H1 (cell line): ENCODE measurements around the gene EXOC6. TPM values are rescaled to one million over a fixed set of nuclear protein-coding genes. Genes with fewer than 3 reads are reported as not detected.
A peak's percentile ranks its signal among the peaks of the same experiment; 100 is the strongest.

ENCODE experiments used
- CTCF ChIA-PET: fragments of 300-600 bp; sonication (Branson Sonifier 250); formaldehyde crosslinking; loops from one replicate; lab custom pipeline; 2021; ENCODE audit not compliant: partially characterized antibody; lab: Charles Lee
- POLR2A ChIA-PET: fragments of 300-600 bp; sonication (Branson Sonifier 250); formaldehyde crosslinking; loops from one replicate; lab custom pipeline; 2021; ENCODE audit warnings: inconsistent platforms; ENCODE audit not compliant: partially characterized antibody; lab: Charles Lee
- DNase-seq, 2 experiments: peaks; one replicate each; pipeline versions ENCODE4 v3.0.0 to v3.0.0-alpha.2; 2010 to 2022; ENCODE audit warnings: low spot score in 2 of 2, low read depth in 1 of 2, mixed read lengths in 1 of 2
- FAIRE-seq: peaks from 2 replicates; lab custom pipeline; 2011; peaks lifted over from hg19 to GRCh38; lab: Jason Lieb, UNC
- H2AFZ ChIP-seq: 2 replicates; pipeline ENCODE4 v1.8.1; 2012; ENCODE audit warnings: low read length, inconsistent platforms
- H2AK5ac ChIP-seq: 2 replicates; pipeline ENCODE4 v1.6.1; 2013; ENCODE audit warnings: low read depth, low read length
- H2BK120ac ChIP-seq: replicated peaks from 2 replicates; pipeline ENCODE3; 2013; ENCODE audit warnings: low read depth, low read length, inconsistent platforms
- H2BK12ac ChIP-seq: 2 replicates; pipeline ENCODE4 v1.6.1; 2013; ENCODE audit warnings: low read depth, low read length
- H2BK15ac ChIP-seq: 2 replicates; pipeline ENCODE4 v1.6.1; 2013; ENCODE audit warnings: low read length
- H2BK20ac ChIP-seq: 2 replicates; pipeline ENCODE4 v1.6.1; 2013; ENCODE audit warnings: low read length
- H2BK5ac ChIP-seq: 2 replicates; pipeline ENCODE4 v1.6.1; 2013; ENCODE audit warnings: low read depth, low read length
- H3K14ac ChIP-seq: 2 replicates; pipeline ENCODE4 v1.6.1; 2013; ENCODE audit warnings: inconsistent platforms; ENCODE audit not compliant: insufficient read length
- H3K18ac ChIP-seq: 2 replicates; pipeline ENCODE4 v1.6.1; 2013; ENCODE audit warnings: low read length; ENCODE audit errors: extremely low read depth
- H3K23ac ChIP-seq: 2 replicates; pipeline ENCODE4 v1.6.1; 2013; ENCODE audit warnings: inconsistent platforms; ENCODE audit not compliant: insufficient read length
- H3K23me2 ChIP-seq: 2 replicates; pipeline ENCODE4 v1.6.1; 2013; ENCODE audit warnings: low read depth, low read length
- H3K27ac ChIP-seq: 2 replicates; pipeline ENCODE4 v1.6.1; 2011; ENCODE audit warnings: low read depth, low read length, inconsistent platforms
- H3K27me3 ChIP-seq, 4 experiments: replicated peaks in 1 of 4; 1 replicate in 1 of 4; 2 replicates in 3 of 4; pipeline versions ENCODE4 v1.6.1 to v1.8.1; 2011 to 2013; ENCODE audit warnings: low read length in 3 of 4, mild to moderate bottlenecking in 3 of 4, inconsistent platforms in 2 of 4, mixed read lengths in 2 of 4, moderate library complexity in 1 of 4; ENCODE audit not compliant: control insufficient read depth in 3 of 4, insufficient read depth in 3 of 4; ENCODE audit errors: extremely low read depth in 1 of 4
- H3K36me3 ChIP-seq, 4 experiments: 2 replicates each; pipeline versions ENCODE4 v1.6.1 to v1.8.1; 2011 to 2013; ENCODE audit warnings: mild to moderate bottlenecking in 4 of 4, low read length in 3 of 4, moderate library complexity in 2 of 4, control low read depth in 1 of 4, inconsistent platforms in 1 of 4; ENCODE audit not compliant: insufficient read depth in 4 of 4, control insufficient read depth in 2 of 4
- H3K4ac ChIP-seq: replicated peaks from 2 replicates; pipeline ENCODE3; 2013; ENCODE audit warnings: low read length, low read depth, mixed read lengths, inconsistent platforms; ENCODE audit not compliant: insufficient read length
- H3K4me1 ChIP-seq, 4 experiments: replicated peaks in 1 of 4; 1 replicate in 1 of 4; 2 replicates in 3 of 4; pipeline versions ENCODE4 v1.6.1 to v1.8.1; 2011 to 2013; ENCODE audit warnings: low read length in 3 of 4, inconsistent platforms in 2 of 4, mixed read lengths in 1 of 4; ENCODE audit not compliant: insufficient read depth in 4 of 4, control insufficient read depth in 3 of 4
- H3K4me2 ChIP-seq, 2 experiments: 2 replicates each; pipeline versions ENCODE4 v1.6.1 to v1.8.1; 2011 to 2013; ENCODE audit warnings: low read depth in 2 of 2, low read length in 2 of 2, control low read depth in 1 of 2, inconsistent platforms in 1 of 2, mild to moderate bottlenecking in 1 of 2; ENCODE audit not compliant: insufficient read depth in 1 of 2
- H3K4me3 ChIP-seq, 4 experiments: fragments of 200-600, 300-600 bp in 1 of 4; sonication (generic), shearing (Covaris generic), sonication (Bioruptor Twin) in 1 of 4; 2 replicates each; pipeline versions ENCODE4 v1.5.1 to v1.8.1; 2011 to 2016; ENCODE audit warnings: low read length in 4 of 4, low read depth in 3 of 4, control low read depth in 2 of 4, inconsistent platforms in 2 of 4, mild to moderate bottlenecking in 2 of 4, mixed read lengths in 1 of 4, moderate library complexity in 1 of 4; ENCODE audit not compliant: insufficient read depth in 2 of 4; ENCODE audit errors: extremely low read depth in 1 of 4
- H3K56ac ChIP-seq: replicated peaks from 2 replicates; pipeline ENCODE3; 2013; ENCODE audit warnings: low read depth, mild to moderate bottlenecking, mixed read lengths, low read length, inconsistent platforms; ENCODE audit not compliant: insufficient read length
- H3K79me1 ChIP-seq: 2 replicates; pipeline ENCODE4 v1.6.1; 2013; ENCODE audit warnings: low read depth, low read length, control low read depth
- H3K79me2 ChIP-seq, 2 experiments: 2 replicates each; pipeline versions ENCODE4 v1.6.1 to v1.8.1; 2012 to 2013; ENCODE audit warnings: low read length in 2 of 2, mild to moderate bottlenecking in 2 of 2, inconsistent platforms in 1 of 2; ENCODE audit not compliant: insufficient read depth in 2 of 2, control insufficient read depth in 1 of 2
- H3K9ac ChIP-seq, 4 experiments: replicated peaks in 1 of 4; 1 replicate in 1 of 4; 2 replicates in 3 of 4; pipeline versions ENCODE4 v1.6.1 to v1.8.1; 2011 to 2013; ENCODE audit warnings: low read depth in 3 of 4, low read length in 3 of 4, control low read depth in 2 of 4, mild to moderate bottlenecking in 2 of 4, moderate library complexity in 2 of 4, inconsistent platforms in 1 of 4; ENCODE audit errors: extremely low read depth in 1 of 4
- H3K9me3 ChIP-seq, 2 experiments: 2 replicates each; pipeline versions ENCODE4 v1.6.1 to v1.8.1; 2012 to 2013; ENCODE audit warnings: mild to moderate bottlenecking in 2 of 2, moderate library complexity in 2 of 2, control low read depth in 1 of 2, inconsistent platforms in 1 of 2, low read depth in 1 of 2, low read length in 1 of 2, mixed read lengths in 1 of 2; ENCODE audit not compliant: insufficient read depth in 2 of 2
- H4K20me1 ChIP-seq, 2 experiments: replicated peaks in 1 of 2; 2 replicates each; pipeline versions ENCODE3 to v1.8.1; 2011 to 2013; ENCODE audit warnings: inconsistent platforms in 2 of 2, low read length in 2 of 2, mild to moderate bottlenecking in 1 of 2; ENCODE audit not compliant: insufficient read depth in 2 of 2, control insufficient read depth in 1 of 2
- H4K5ac ChIP-seq: 2 replicates; pipeline ENCODE4 v1.6.1; 2013; ENCODE audit warnings: low read length, low read depth, mixed read lengths, inconsistent platforms; ENCODE audit not compliant: insufficient read length
- H4K8ac ChIP-seq: 2 replicates; pipeline ENCODE4 v1.8.0; 2013; ENCODE audit warnings: mild to moderate bottlenecking, moderate library complexity, low read length, inconsistent platforms; ENCODE audit not compliant: insufficient read depth; ENCODE audit errors: extremely low read depth
- H4K91ac ChIP-seq: replicated peaks from 2 replicates; pipeline ENCODE3; 2013; ENCODE audit warnings: low read length, mixed read lengths, inconsistent platforms; ENCODE audit not compliant: insufficient read length
- CEBPB ChIP-seq: IDR thresholded peaks from 2 replicates; pipeline ENCODE4 v1.6.1; 2012; ENCODE audit warnings: low read depth, low read length
- CHD1 ChIP-seq: IDR thresholded peaks from 2 replicates; pipeline ENCODE4 v1.6.1; 2012; ENCODE audit warnings: low read depth, low read length, improper control_type of control experiment
- WGBS, 2 experiments: shearing (Covaris generic) in 1 of 2; methylation state at CpG; one replicate each; pipeline versions ENCODE4 v1.1.6 to v1.1.7; 2013 to 2015; ENCODE audit warnings: low lambda C conversion rate in 2 of 2, mixed read lengths in 2 of 2, inconsistent platforms in 1 of 2, low coverage in 1 of 2, missing lambda C conversion rate in 1 of 2; ENCODE audit not compliant: insufficient replicate concordance in 2 of 2, insufficient coverage in 1 of 2, insufficient read length in 1 of 2; ENCODE audit errors: extremely low coverage in 1 of 2, missing lambda C conversion rate in 1 of 2; 5-methylcytosine and 5-hydroxymethylcytosine counted together
- polyA plus RNA-seq, 7 experiments: library from polyadenylated mRNA; depleted of rRNA in 3 of 7; stranded (reverse) in 5 of 7; unstranded in 2 of 7; fragments of >200 nt in 5 of 7; fragments of 200-250 nt in 2 of 7; gene quantifications; 1 replicate in 5 of 7; 2 replicates in 1 of 7; 4 replicates in 1 of 7; pipeline versions ENCODE4 v1.2.1 to v1.2.3, GENCODE V29; 2011 to 2013; ENCODE audit warnings: missing spikeins in 2 of 7, mixed read lengths in 2 of 7
- total RNA-seq: library from RNA; stranded (reverse); fragmentation: NEBNext Ultra II Directional; extraction: Animal tissue kit (Norgen Biotek cat#: 25700); gene quantifications from 2 replicates; pipeline ENCODE4 v1.2.1, GENCODE V29; 2021

Gene EXOC6
- total and polyA plus RNA-seq, 2 of the 8 experiments (the other 6 are each of a cell fraction or from before 2014, with no cell fraction given) = 1.7 to 4.5 TPM

DNA sequence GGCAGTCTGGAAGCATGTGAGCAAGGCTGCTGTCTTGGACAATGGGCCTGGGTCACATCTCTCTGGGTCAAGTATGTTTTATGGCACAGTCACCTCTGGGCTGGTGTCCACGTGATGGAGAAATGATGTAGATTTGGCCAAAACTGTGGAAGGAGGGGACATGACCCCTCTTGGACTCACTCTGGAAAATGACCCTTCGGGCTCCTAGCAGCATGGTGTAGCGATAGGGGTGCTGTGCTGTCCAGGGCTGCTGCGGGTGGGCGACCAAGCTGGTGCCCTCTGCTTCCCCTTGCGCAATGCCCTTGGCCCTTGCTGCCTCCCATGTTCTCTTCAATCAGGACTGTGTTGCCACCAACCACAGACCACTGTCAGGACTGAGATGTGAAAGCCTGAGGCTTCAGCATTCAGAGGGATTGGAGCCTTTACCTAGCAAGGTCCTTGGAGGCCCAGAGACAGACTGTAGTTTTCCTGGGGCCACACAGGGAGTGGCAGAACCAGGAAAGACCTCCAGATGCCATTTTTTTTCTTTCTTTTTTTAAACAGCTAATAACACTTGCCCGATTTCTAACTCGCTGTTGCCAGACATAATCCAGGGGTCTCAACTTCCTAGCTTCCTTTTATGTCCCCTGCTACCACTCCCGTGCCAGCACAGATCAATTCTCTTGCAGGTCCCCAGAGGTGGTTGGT is 231.5 kb downstream of the EXOC6 start:
- Histone ChIP-seq H3K56ac (no peak overlapping the region), H3K4me3 (no peak overlapping the region), H4K5ac (no peak overlapping the region), H3K4me2 (no peak overlapping the region), H3K4ac (no peak overlapping the region), H3K9me3 (no peaks in the 10 kb centered on the region), H2BK12ac (peak overlapping the region; percentile 21)
- TF ChIP-seq CHD1 = no peak
- TF ChIP-seq CEBPB = peak; percentile 77
- TF ChIP-seq, all 59 proteins: peak for 1
- H3K79me2 ChIP-seq = no peaks in the 10 kb centered on the region; a peak in 1 of 4 replicates
- H3K23ac ChIP-seq = no peak overlapping the region
- H4K91ac ChIP-seq = peak overlapping the region; percentile 63
- H3K27ac ChIP-seq = no peak overlapping the region
- 85% methylated on average over 9 of the region's 9 CpGs; no CpG with 5 or more reads in 1 of the 2 experiments for WGBS, 2 experiments
- H2AFZ ChIP-seq = no peak overlapping the region
- peaks cover 0 to 36% (median 1%) of the 10 kb centered on the region in 4 experiments; a peak in 4 of 8 replicates for H3K36me3 ChIP-seq
- FAIRE-seq = no peak
- no peak overlapping the region for H2BK5ac ChIP-seq
- no peak overlapping the region for H2BK15ac ChIP-seq
- no peaks in the 10 kb centered on the region for H3K79me1 ChIP-seq
- H3K27me3 ChIP-seq = peaks cover 18 to 24% (median 22%) of the 10 kb centered on the region in 4 experiments; a peak in 6 of 7 replicates
- H2AK5ac ChIP-seq = no peak overlapping the region
- H4K8ac ChIP-seq = no peak overlapping the region
- peaks cover 4% of the 10 kb centered on the region for H3K23me2 ChIP-seq
- DNase-seq = no peak
- H3K4me1 ChIP-seq = peaks cover 4 to 14% (median 8%) of the 10 kb centered on the region in 4 experiments
- ChIA-PET POLR2A (no interaction called here), CTCF (interaction anchor here (0.6 to 18.5 kb wide), 51 partner anchors 7 to 409 kb away, joined by 3 to 363 read pairs (median 4); partner anchors contain the start of gene CYP26C1)
- no peak overlapping the region for H2BK20ac ChIP-seq
- H3K14ac ChIP-seq = no peak overlapping the region
- no peak overlapping the region for H2BK120ac ChIP-seq
- H3K18ac ChIP-seq = no peak overlapping the region; the same call in 1 of the 2 replicates
- H4K20me1 ChIP-seq = no peaks in the 10 kb centered on the region
- H3K9ac ChIP-seq = no peak overlapping the region; a peak in 1 of 7 replicates
